ENCODE data around the gene CCDC174. TPM values are rescaled to one million over a fixed set of nuclear protein-coding genes. Genes with fewer than 3 reads are reported as not detected.

Gene CCDC174
- total RNA-seq = 30.2 and 32.4 TPM in 2 replicates

DNA sequence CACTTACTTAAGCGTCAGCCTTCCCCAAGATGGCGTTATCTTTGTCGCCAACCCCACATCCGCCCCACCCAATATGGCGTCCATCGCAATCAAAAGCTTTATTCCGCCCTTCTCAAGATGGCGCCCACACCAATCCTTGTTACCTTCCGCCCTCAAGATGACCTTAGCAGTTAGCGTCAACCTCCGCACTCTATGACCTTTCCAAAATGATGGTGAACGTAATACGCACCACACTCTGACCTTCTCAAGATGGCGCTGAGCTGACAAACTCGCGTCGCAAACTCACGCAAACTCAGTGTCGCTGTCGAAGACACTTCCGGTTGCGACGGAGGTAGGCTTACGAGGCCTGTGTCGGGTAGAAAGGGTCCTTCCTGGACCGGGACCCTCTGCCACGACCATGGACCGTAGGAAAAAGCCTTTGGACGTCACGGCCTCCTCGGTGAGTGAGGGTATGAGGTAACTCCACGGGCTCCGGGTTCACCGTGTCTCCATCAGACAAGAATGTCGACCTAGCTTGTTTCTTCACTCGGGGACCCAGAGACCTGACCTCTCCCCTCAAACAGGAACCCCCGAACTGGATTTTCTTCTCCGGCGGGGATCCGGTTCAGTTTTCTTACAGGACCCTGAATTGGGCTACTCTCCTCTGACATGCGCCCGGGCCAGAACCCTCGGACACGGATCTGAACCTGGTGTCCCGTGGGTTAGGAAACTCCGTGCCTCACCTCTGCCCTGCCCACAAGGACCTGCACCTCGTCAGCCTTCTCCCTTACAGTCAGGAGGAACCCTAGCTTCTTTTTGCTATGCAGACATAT, at the start of gene CCDC174:
TSS of gene CCDC174 (plus strand) at position 323 of the 812 bp plus-strand sequence. CDS start at position 398, 75 bp downstream.
- peak; percentile 86 for DNase-seq
- no peaks in the 10 kb centered on the region for H3K9me3 Mint-ChIP-seq
- intact Hi-C loops (cut with micrococcal nuclease) = loop anchor here (1.0 to 10.0 kb wide), 11 partner anchors 219 to 1987 kb away; partner anchors contain the start of genes BTD, CAPN7, DPH3 and HACL1
- ChIA-PET CTCF (interaction anchor here (0.7 to 1.5 kb wide), 3 partner anchors 270 to 755 kb away, joined by 3 to 5 read pairs (median 4); no protein-coding TSS in a partner anchor), POLR2A (interaction anchor here (0.5 to 3.5 kb wide), 17 partner anchors 9 to 1987 kb away, joined by 3 to 28 read pairs (median 6); partner anchors contain the start of genes BTD, CHCHD4, HACL1 and LSM3)
- no peaks in the 10 kb centered on the region for H3K27me3 Mint-ChIP-seq
- no peak for TF ChIP-seq CTCF (IDR thresholded peaks at IDR 0.05)
- peaks cover 34% of the 10 kb centered on the region for H3K4me1 Mint-ChIP-seq
- peak within 1 kb of the TSS; percentile 95 for H3K4me3 Mint-ChIP-seq
- peak; percentile 97 for ATAC-seq (ENCODE audit: low read depth)
- H3K36me3 Mint-ChIP-seq (ENCODE audit: low read depth) = peaks cover 36% of the 10 kb centered on the region
- peak within 1 kb of the TSS; percentile 93 for H3K27ac Mint-ChIP-seq

GRCh38 chr3:14602006-14602803, 49.4 kb upstream of the CCDC174 start:
- no peak for DNase-seq
- no peak for TF ChIP-seq CTCF (IDR thresholded peaks at IDR 0.05)
- CTCF ChIA-PET = no interaction called here
- Mint-ChIP-seq H3K4me1 (no peaks in the 10 kb centered on the region), H3K27me3 (peaks cover 57% of the 10 kb centered on the region), H3K9me3 (peaks cover 5% of the 10 kb centered on the region), H3K4me3 (no peak overlapping the region), H3K36me3 (ENCODE audit: low read depth) (no peaks in the 10 kb centered on the region), H3K27ac (no peak overlapping the region)
- ATAC-seq (ENCODE audit: low read depth) = no peak
- intact Hi-C loops (cut with micrococcal nuclease) = no loop called here
- POLR2A ChIA-PET = no interaction called here

- Mint-ChIP-seq H3K27ac (no peak overlapping the region), H3K4me1 (no peaks in the 10 kb centered on the region), H3K27me3 (peaks cover 61% of the 10 kb centered on the region), H3K9me3 (peaks cover 5% of the 10 kb centered on the region), H3K36me3 (ENCODE audit: low read depth) (no peaks in the 10 kb centered on the region), H3K4me3 (no peak overlapping the region)
- ATAC-seq (ENCODE audit: low read depth) (no peak), DNase-seq (no peak)
- TF ChIP-seq CTCF (IDR thresholded peaks at IDR 0.05) = no peak
- CTCF ChIA-PET = no interaction called here
- intact Hi-C loops (cut with micrococcal nuclease) = no loop called here
- POLR2A ChIA-PET = no interaction called here
These were observed 48.5 kb upstream of the CCDC174 start for GRCh38 chr3:14602804-14603644.

DNA sequence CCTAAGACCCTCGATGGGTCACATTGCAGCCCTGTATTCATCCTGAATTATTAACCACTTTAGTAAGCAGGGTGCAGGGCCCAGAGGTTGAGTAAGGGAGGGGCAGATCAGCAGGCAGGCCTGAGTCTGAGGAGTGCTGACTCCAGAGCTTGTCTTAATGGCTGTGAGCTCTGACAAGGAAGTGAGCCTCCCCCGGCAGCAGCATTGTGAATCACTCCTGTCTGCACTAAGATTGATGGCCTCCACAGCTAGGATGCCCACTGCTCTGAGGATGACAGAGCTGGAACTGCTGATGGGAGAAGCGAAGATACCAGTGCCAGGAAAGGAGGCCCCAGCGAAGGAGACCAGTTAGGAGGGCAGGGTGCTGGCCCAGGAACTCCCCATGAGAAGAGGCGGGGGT, 46.5 kb upstream of the CCDC174 start:
- no peak for TF ChIP-seq CTCF (IDR thresholded peaks at IDR 0.05)
- Mint-ChIP-seq H3K27me3 (peaks cover 58% of the 10 kb centered on the region), H3K4me1 (no peaks in the 10 kb centered on the region), H3K4me3 (no peak overlapping the region), H3K9me3 (peaks cover 2% of the 10 kb centered on the region), H3K27ac (no peak overlapping the region), H3K36me3 (ENCODE audit: low read depth) (no peaks in the 10 kb centered on the region)
- ChIA-PET POLR2A (no interaction called here), CTCF (no interaction called here)
- DNase-seq = no peak
- intact Hi-C loops (cut with micrococcal nuclease) = no loop called here
- no peak for ATAC-seq (ENCODE audit: low read depth)

Measured in activated B cell treated with CpG ODN at 0.5 μM for 24 hours (primary cell).